Stomach smooth muscle (tissue), 2 donors: ENCODE measurements around the gene ZFYVE27.

Experiments used
- H3K27ac ChIP-seq: one replicate; pipeline ENCODE4 v1.7.0; 2013; ENCODE audit warnings: mild to moderate bottlenecking, low read length, inconsistent platforms
- H3K27me3 ChIP-seq, 2 donors: one replicate each; pipeline ENCODE4 v1.7.0; 2013; ENCODE audit warnings: low read length in 2 of 2; ENCODE audit not compliant: insufficient read depth in 2 of 2, control insufficient read depth in 1 of 2
- H3K36me3 ChIP-seq, 2 donors: one replicate each; pipeline ENCODE4 v1.7.0; 2013; ENCODE audit warnings: low read length in 2 of 2; ENCODE audit not compliant: control insufficient read depth in 2 of 2, insufficient read depth in 2 of 2
- H3K4me1 ChIP-seq: one replicate; pipeline ENCODE4 v1.7.0; 2013; ENCODE audit warnings: low read length; ENCODE audit not compliant: control insufficient read depth, insufficient read depth
- H3K4me3 ChIP-seq, 2 donors: one replicate each; pipeline ENCODE4 v1.7.0; 2013; ENCODE audit warnings: low read length in 2 of 2
- H3K9ac ChIP-seq, 2 donors: one replicate each; pipeline ENCODE4 v1.7.0; 2013; ENCODE audit warnings: low read length in 2 of 2, mild to moderate bottlenecking in 1 of 2
- H3K9me3 ChIP-seq, 2 donors: one replicate each; pipeline ENCODE4 v1.7.0; 2013; ENCODE audit warnings: low read length in 2 of 2; ENCODE audit not compliant: control insufficient read depth in 2 of 2
- donor health status: healthy.
- donor health status: Pancreatic carcinoma.

Gene ZFYVE27

GRCh38 chr10:97733256-97733655 is 3.7 kb upstream of the ZFYVE27 start:
- Histone ChIP-seq H3K27me3 (no peaks in the 10 kb centered on the region), H3K4me3 (no peak overlapping the region), H3K36me3 (no peaks in the 10 kb centered on the region), H3K9me3 (no peaks in the 10 kb centered on the region), H3K27ac (no peak overlapping the region), H3K9ac (no peak overlapping the region), H3K4me1 (peaks cover 20% of the 10 kb centered on the region)

- no peaks in the 10 kb centered on the region for H3K9me3 ChIP-seq
- no peak overlapping the region for H3K9ac ChIP-seq
- no peaks in the 10 kb centered on the region for H3K27me3 ChIP-seq
- no peak overlapping the region for H3K4me3 ChIP-seq
- peaks cover 0 to 2% of the 10 kb centered on the region in 2 donors for H3K36me3 ChIP-seq
- H3K4me1 ChIP-seq, result peaks cover 25% of the 10 kb centered on the region
- no peak overlapping the region for H3K27ac ChIP-seq
Measured at GRCh38 chr10:97734021-97734420, 2.9 kb upstream of the ZFYVE27 start.

- Histone ChIP-seq H3K9ac (peak overlapping the region in 1 of 2 donors; percentile 94), H3K9me3 (no peaks in the 10 kb centered on the region), H3K27ac (peak overlapping the region; percentile 84), H3K4me1 (peaks cover 22% of the 10 kb centered on the region), H3K36me3 (peaks cover 4 to 13% of the 10 kb centered on the region in 2 donors), H3K27me3 (no peaks in the 10 kb centered on the region), H3K4me3 (peak overlapping the region; percentile 61 to 96)
Measured at GRCh38 chr10:97736403-97736901, 476 bp upstream of the ZFYVE27 start.

GRCh38 chr10:97737770-97738265 is 890 bp downstream of the ZFYVE27 start:
- peaks cover 19% of the 10 kb centered on the region for H3K4me1 ChIP-seq
- peaks cover 4 to 15% of the 10 kb centered on the region in 2 donors for H3K36me3 ChIP-seq
- H3K9ac ChIP-seq, result peak overlapping the region; percentile 93 to 94
- peak overlapping the region; percentile 61 to 96 for H3K4me3 ChIP-seq
- H3K27me3 ChIP-seq, result no peaks in the 10 kb centered on the region
- no peaks in the 10 kb centered on the region for H3K9me3 ChIP-seq
- peak overlapping the region; percentile 84 for H3K27ac ChIP-seq

- Histone ChIP-seq H3K9ac (no peak overlapping the region), H3K9me3 (no peaks in the 10 kb centered on the region), H3K4me1 (peaks cover 19% of the 10 kb centered on the region), H3K27me3 (no peaks in the 10 kb centered on the region), H3K36me3 (peaks cover 4 to 23% of the 10 kb centered on the region in 2 donors), H3K4me3 (peak overlapping the region in 1 of 2 donors; percentile 22), H3K27ac (no peak overlapping the region)
Measured at GRCh38 chr10:97738616-97739015, 1.7 kb downstream of the ZFYVE27 start.

GRCh38 chr10:97740613-97741012 is 3.7 kb downstream of the ZFYVE27 start:
- Histone ChIP-seq H3K9me3 (no peaks in the 10 kb centered on the region), H3K27me3 (no peaks in the 10 kb centered on the region), H3K4me3 (no peak overlapping the region), H3K9ac (no peak overlapping the region), H3K36me3 (peaks cover 15 to 33% of the 10 kb centered on the region in 2 donors), H3K27ac (no peak overlapping the region), H3K4me1 (peaks cover 19% of the 10 kb centered on the region)

- H3K27ac ChIP-seq, result no peak overlapping the region
- H3K9ac ChIP-seq, result no peak overlapping the region
- H3K9me3 ChIP-seq, result no peaks in the 10 kb centered on the region
- H3K27me3 ChIP-seq, result no peaks in the 10 kb centered on the region
- peaks cover 4% of the 10 kb centered on the region for H3K4me1 ChIP-seq
- peaks cover 24 to 44% of the 10 kb centered on the region in 2 donors for H3K36me3 ChIP-seq
- no peak overlapping the region for H3K4me3 ChIP-seq
Measured at GRCh38 chr10:97743169-97743943, 6.4 kb downstream of the ZFYVE27 start.

GRCh38 chr10:97744405-97745035 is 7.6 kb downstream of the ZFYVE27 start:
- Histone ChIP-seq H3K36me3 (peaks cover 32 to 52% of the 10 kb centered on the region in 2 donors), H3K4me1 (no peaks in the 10 kb centered on the region), H3K4me3 (no peak overlapping the region), H3K9ac (no peak overlapping the region), H3K27me3 (no peaks in the 10 kb centered on the region), H3K27ac (no peak overlapping the region), H3K9me3 (no peaks in the 10 kb centered on the region)

GRCh38 chr10:97747573-97747972 is 10.6 kb downstream of the ZFYVE27 start:
- Histone ChIP-seq H3K9ac (no peak overlapping the region), H3K36me3 (peaks cover 55 to 66% of the 10 kb centered on the region in 2 donors), H3K27me3 (no peaks in the 10 kb centered on the region)

GRCh38 chr10:97748116-97748515 is 11.2 kb downstream of the ZFYVE27 start:
- no peak overlapping the region for H3K4me3 ChIP-seq
- H3K27ac ChIP-seq, result no peak overlapping the region
- H3K36me3 ChIP-seq, result peaks cover 58 to 64% of the 10 kb centered on the region in 2 donors
- no peaks in the 10 kb centered on the region for H3K27me3 ChIP-seq
- no peak overlapping the region for H3K9ac ChIP-seq
- H3K4me1 ChIP-seq, result no peaks in the 10 kb centered on the region
- no peaks in the 10 kb centered on the region for H3K9me3 ChIP-seq

More at GRCh38 chr10:97747573-97747972, 10.6 kb downstream of the ZFYVE27 start:
- no peak overlapping the region for H3K27ac ChIP-seq
- H3K9me3 ChIP-seq, result no peaks in the 10 kb centered on the region
- no peak overlapping the region for H3K4me3 ChIP-seq
- no peaks in the 10 kb centered on the region for H3K4me1 ChIP-seq
